T-helper 9 cell (primary cell): ENCODE results near the gene YTHDC2.
A peak's percentile ranks its signal among the peaks of the same experiment; 100 is the strongest.

Experiments used
- DNase-seq: peaks from one replicate; pipeline ENCODE4 v3.0.0-alpha.2; 2020

The YTHDC2 gene

GRCh38 chr5:113606298-113607134 lies 93.0 kb downstream of the YTHDC2 start:
- peak; percentile 5 for DNase-seq

GRCh38 chr5:113607361-113607760 lies 93.9 kb downstream of the YTHDC2 start:
- no peak for DNase-seq

GRCh38 chr5:113608113-113608596 lies 94.7 kb downstream of the YTHDC2 start:
- no peak for DNase-seq

GRCh38 chr5:113612060-113612496 lies 98.6 kb downstream of the YTHDC2 start:
- no peak for DNase-seq

GRCh38 chr5:113614191-113614590 lies 100.7 kb downstream of the YTHDC2 start:
- no peak for DNase-seq

- no peak for DNase-seq
Observed at GRCh38 chr5:113615708-113616107, 102.2 kb downstream of the YTHDC2 start.

GRCh38 chr5:113617191-113617796 lies 103.8 kb downstream of the YTHDC2 start:
- no peak for DNase-seq

GRCh38 chr5:113632996-113633395 lies 119.5 kb downstream of the YTHDC2 start:
- no peak for DNase-seq

GRCh38 chr5:113634957-113635356 lies 121.5 kb downstream of the YTHDC2 start:
- no peak for DNase-seq

GRCh38 chr5:113641715-113642114 lies 128.2 kb downstream of the YTHDC2 start:
- no peak for DNase-seq
